Activated naive CD4-positive, alpha-beta T cell treated with anti-CD3 and anti-CD28 coated beads, Interleukin-2, amount 10 ng/mL, durations not matched to agents 7 days and 5 days (primary cell): ENCODE data around the gene GDF11.
A peak's percentile ranks its signal among the peaks of the same experiment; 100 is the strongest.
"Not testable (repeated sequence)": the region's sequence is repeated elsewhere in the genome, so short reads cannot be mapped to it uniquely, and the experiment has no call there.

ENCODE experiments used
- CTCF ChIA-PET: fragments of 350-600 bp; sonication (Branson Sonifier 250); formaldehyde crosslinking; loops from one replicate; lab custom pipeline; 2021; ENCODE audit warnings: antibody characterized with exemption; lab: Charles Lee
- DNase-seq: peaks from one replicate; pipeline ENCODE4 v3.0.0-alpha.2; 2020
- H3K27ac Mint-ChIP-seq: one replicate; pipeline ENCODE4 v1.8.0; 2021; ENCODE audit warnings: mild to moderate bottlenecking, moderate library complexity, mixed read lengths
- H3K27me3 Mint-ChIP-seq: one replicate; pipeline ENCODE4 v1.8.0; 2021; ENCODE audit warnings: mild to moderate bottlenecking, mixed read lengths
- H3K36me3 Mint-ChIP-seq: one replicate; pipeline ENCODE4 v1.8.0; 2021; ENCODE audit warnings: mixed read lengths
- H3K4me1 Mint-ChIP-seq: one replicate; pipeline ENCODE4 v1.8.0; 2021; ENCODE audit warnings: mixed read lengths
- H3K4me3 Mint-ChIP-seq: one replicate; pipeline ENCODE4 v1.8.0; 2021; ENCODE audit warnings: mild to moderate bottlenecking, moderate library complexity, mixed read lengths
- H3K9me3 Mint-ChIP-seq: one replicate; pipeline ENCODE4 v1.8.0; 2021; ENCODE audit warnings: mixed read lengths

Gene GDF11

GRCh38 chr12:55746174-55746912, 3.4 kb downstream of the GDF11 start:
- no peak for DNase-seq
- Mint-ChIP-seq H3K4me1 (peaks cover 38% of the 10 kb centered on the region), H3K27me3 (peaks cover 32% of the 10 kb centered on the region), H3K4me3 (peak overlapping the region; percentile 27), H3K27ac (peak overlapping the region; percentile 30), H3K9me3 (no peaks in the 10 kb centered on the region), H3K36me3 (peaks cover 20% of the 10 kb centered on the region)
- CTCF ChIA-PET: interaction anchor here (0.8 to 3.4 kb wide), 2 partner anchors 9 to 10 kb away, joined by 4 to 18 read pairs; no protein-coding TSS in a partner anchor

- no peak for DNase-seq
- H3K4me1 Mint-ChIP-seq: peaks cover 36% of the 10 kb centered on the region
- CTCF ChIA-PET: interaction anchor here (0.8 to 3.4 kb wide), 2 partner anchors 9 to 10 kb away, joined by 4 to 18 read pairs; no protein-coding TSS in a partner anchor
- no peak overlapping the region for H3K4me3 Mint-ChIP-seq
- no peaks in the 10 kb centered on the region for H3K9me3 Mint-ChIP-seq
- peaks cover 27% of the 10 kb centered on the region for H3K27me3 Mint-ChIP-seq
- H3K36me3 Mint-ChIP-seq: peaks cover 21% of the 10 kb centered on the region
- H3K27ac Mint-ChIP-seq: no peak overlapping the region
Observed at GRCh38 chr12:55746913-55747231, 4.0 kb downstream of the GDF11 start.

GRCh38 chr12:55748230-55748993, 5.5 kb downstream of the GDF11 start:
- Mint-ChIP-seq H3K36me3 (peaks cover 33% of the 10 kb centered on the region), H3K27me3 (peaks cover 15% of the 10 kb centered on the region)

DNA sequence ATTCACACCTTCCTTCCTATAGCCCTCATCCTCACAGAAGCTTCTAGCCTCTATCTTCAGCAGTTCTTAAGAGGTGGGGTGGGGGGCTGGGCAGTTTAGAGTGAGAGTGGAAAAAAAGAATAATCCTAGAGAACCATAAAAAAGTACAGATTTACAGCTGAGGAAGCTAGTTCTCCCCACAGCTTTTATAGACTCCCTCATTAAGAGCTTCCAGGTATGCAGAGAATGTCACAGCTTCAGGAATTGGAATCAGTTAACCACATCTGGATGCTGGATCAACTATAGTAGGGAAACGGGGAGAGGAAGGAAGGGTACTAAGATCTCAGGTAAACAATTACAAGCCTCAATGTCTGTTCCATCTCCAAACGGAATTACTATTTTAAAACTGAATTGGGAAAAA, 12.3 kb downstream of the GDF11 start:
- Mint-ChIP-seq H3K27me3 (no peaks in the 10 kb centered on the region), H3K9me3 (no peaks in the 10 kb centered on the region), H3K27ac (no peak overlapping the region), H3K36me3 (peaks cover 56% of the 10 kb centered on the region), H3K4me1 (no peaks in the 10 kb centered on the region), H3K4me3 (no peak overlapping the region)
- CTCF ChIA-PET: interaction anchor here (0.6 to 1.9 kb wide), 4 partner anchors 11 to 57 kb away, joined by 3 to 8 read pairs (median 4); no protein-coding TSS in a partner anchor
- DNase-seq: no peak

More at GRCh38 chr12:55748230-55748993, 5.5 kb downstream of the GDF11 start:
- no peaks in the 10 kb centered on the region for H3K9me3 Mint-ChIP-seq
- peaks cover 25% of the 10 kb centered on the region for H3K4me1 Mint-ChIP-seq
- CTCF ChIA-PET: interaction anchor here (0.7 to 3.4 kb wide), 3 partner anchors 11 to 282 kb away, joined by 3 to 18 read pairs (median 3); no protein-coding TSS in a partner anchor
- H3K4me3 Mint-ChIP-seq: no peak overlapping the region
- DNase-seq: no peak
- H3K27ac Mint-ChIP-seq: peak overlapping the region; percentile 53

- H3K36me3 Mint-ChIP-seq: peaks cover 51% of the 10 kb centered on the region
Observed at GRCh38 chr12:55757701-55758100, 14.8 kb downstream of the GDF11 start.

GRCh38 chr12:55758575-55758974, 15.7 kb downstream of the GDF11 start:
- DNase-seq, H3K27ac Mint-ChIP-seq, H3K9me3 Mint-ChIP-seq, CTCF ChIA-PET, H3K27me3 Mint-ChIP-seq, H3K4me3 Mint-ChIP-seq, H3K4me1 Mint-ChIP-seq: not testable (repeated sequence)
- peaks cover 47% of the 10 kb centered on the region for H3K36me3 Mint-ChIP-seq

More at GRCh38 chr12:55757701-55758100, 14.8 kb downstream of the GDF11 start:
- no peak overlapping the region for H3K27ac Mint-ChIP-seq
- no peak overlapping the region for H3K4me3 Mint-ChIP-seq
- no peaks in the 10 kb centered on the region for H3K4me1 Mint-ChIP-seq
- DNase-seq: no peak
- no peaks in the 10 kb centered on the region for H3K9me3 Mint-ChIP-seq
- no peaks in the 10 kb centered on the region for H3K27me3 Mint-ChIP-seq
- CTCF ChIA-PET: interaction anchor here (1.7 kb wide), 1 partner anchor 183 kb away, joined by 4 read pairs; no protein-coding TSS in a partner anchor

DNA sequence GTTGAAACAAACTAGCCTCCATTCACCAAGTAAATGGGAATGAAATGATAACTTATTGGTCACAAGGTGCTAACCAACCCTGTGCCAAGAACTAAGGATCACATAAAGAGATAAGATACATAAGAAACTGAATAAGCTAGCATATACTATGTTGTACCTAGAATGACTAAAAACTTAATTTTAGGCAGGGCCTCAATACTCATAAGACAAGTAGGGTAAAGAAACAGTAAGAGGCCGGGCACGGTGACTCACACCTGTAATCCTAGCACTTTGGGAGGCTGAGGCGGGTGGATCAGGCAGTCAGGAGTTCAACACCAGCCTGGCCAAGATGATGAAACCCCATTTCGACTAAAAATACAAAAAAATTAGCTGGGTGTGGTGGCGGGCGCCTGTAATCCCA, 17.7 kb downstream of the GDF11 start:
- CTCF ChIA-PET: no interaction called here
- Mint-ChIP-seq H3K27ac (no peak overlapping the region), H3K4me3 (no peak overlapping the region), H3K36me3 (peaks cover 44% of the 10 kb centered on the region), H3K4me1 (no peaks in the 10 kb centered on the region), H3K9me3 (no peaks in the 10 kb centered on the region), H3K27me3 (no peaks in the 10 kb centered on the region)
- DNase-seq: no peak

DNA sequence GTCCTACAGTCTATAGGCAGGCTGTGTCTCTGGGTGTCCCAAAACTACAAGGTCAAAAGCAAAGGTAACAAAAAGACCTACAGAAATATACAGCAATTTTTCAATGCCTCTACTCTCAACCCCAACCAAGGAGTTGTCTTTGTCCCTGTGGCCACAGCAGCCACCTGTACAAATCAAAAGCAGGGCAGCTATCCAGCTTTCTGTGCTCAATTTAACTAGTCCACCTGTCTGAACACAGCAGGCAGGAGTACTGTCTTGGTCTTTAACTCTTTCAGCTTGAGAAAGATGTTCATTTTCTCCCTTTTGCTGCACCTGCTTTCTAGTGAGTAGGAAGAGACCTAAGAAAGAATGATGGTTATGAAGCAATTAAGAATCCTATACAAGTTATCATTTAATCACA, 19.7 kb downstream of the GDF11 start:
- Mint-ChIP-seq H3K4me1 (no peaks in the 10 kb centered on the region), H3K36me3 (peaks cover 47% of the 10 kb centered on the region), H3K27me3 (no peaks in the 10 kb centered on the region), H3K9me3 (no peaks in the 10 kb centered on the region), H3K4me3 (no peak overlapping the region), H3K27ac (no peak overlapping the region)
- CTCF ChIA-PET: interaction anchor here (0.7 kb wide), 1 partner anchor 282 kb away, joined by 3 read pairs; no protein-coding TSS in a partner anchor
- no peak for DNase-seq

- no peaks in the 10 kb centered on the region for H3K9me3 Mint-ChIP-seq
- no peaks in the 10 kb centered on the region for H3K27me3 Mint-ChIP-seq
- peaks cover 35% of the 10 kb centered on the region for H3K36me3 Mint-ChIP-seq
- no peak overlapping the region for H3K4me3 Mint-ChIP-seq
- no peak for DNase-seq
- H3K27ac Mint-ChIP-seq: no peak overlapping the region
- CTCF ChIA-PET: no interaction called here
- no peaks in the 10 kb centered on the region for H3K4me1 Mint-ChIP-seq
Observed at GRCh38 chr12:55765736-55766290, 22.9 kb downstream of the GDF11 start.

- H3K4me1 Mint-ChIP-seq: no peaks in the 10 kb centered on the region
- H3K27ac Mint-ChIP-seq: peak overlapping the region; percentile 7
- DNase-seq: no peak
- CTCF ChIA-PET: interaction anchor here (0.9 kb wide), 1 partner anchor 173 kb away, joined by 3 read pairs; no protein-coding TSS in a partner anchor
- H3K4me3 Mint-ChIP-seq: no peak overlapping the region
- H3K9me3 Mint-ChIP-seq: no peaks in the 10 kb centered on the region
- H3K27me3 Mint-ChIP-seq: no peaks in the 10 kb centered on the region
- H3K36me3 Mint-ChIP-seq: peaks cover 42% of the 10 kb centered on the region
Observed at GRCh38 chr12:55767156-55767555, 24.2 kb downstream of the GDF11 start.

DNA sequence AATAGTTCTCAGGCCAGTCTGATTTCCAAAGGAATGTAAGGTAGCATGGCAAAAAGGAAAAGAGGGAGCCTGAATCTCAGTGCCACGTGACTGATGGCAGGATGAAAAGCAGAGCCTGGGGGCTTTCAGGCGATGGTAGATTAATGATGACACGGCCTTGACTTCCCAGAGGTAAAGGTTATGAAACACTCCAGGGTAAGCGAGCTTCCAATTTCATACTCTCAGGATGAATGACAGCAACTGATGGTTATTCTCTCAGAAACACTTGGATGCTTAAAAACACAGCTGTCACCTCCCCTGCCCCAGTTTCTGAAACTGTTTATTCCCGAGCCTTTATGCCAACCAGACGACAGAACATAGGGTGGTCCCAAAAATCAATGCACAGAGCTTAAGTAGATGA, 28.8 kb downstream of the GDF11 start:
- no peaks in the 10 kb centered on the region for H3K9me3 Mint-ChIP-seq
- CTCF ChIA-PET: interaction anchor here (1.0 kb wide), 1 partner anchor 169 kb away, joined by 3 read pairs; no protein-coding TSS in a partner anchor
- H3K27me3 Mint-ChIP-seq: no peaks in the 10 kb centered on the region
- peaks cover 49% of the 10 kb centered on the region for H3K36me3 Mint-ChIP-seq
- no peak overlapping the region for H3K27ac Mint-ChIP-seq
- H3K4me1 Mint-ChIP-seq: peaks cover 5% of the 10 kb centered on the region
- no peak overlapping the region for H3K4me3 Mint-ChIP-seq
- no peak for DNase-seq

GRCh38 chr12:55777856-55778255, 34.9 kb downstream of the GDF11 start:
- Mint-ChIP-seq H3K9me3 (no peaks in the 10 kb centered on the region), H3K4me1 (peaks cover 9% of the 10 kb centered on the region), H3K27me3 (no peaks in the 10 kb centered on the region), H3K36me3 (peaks cover 49% of the 10 kb centered on the region), H3K4me3 (no peak overlapping the region), H3K27ac (no peak overlapping the region)
- no peak for DNase-seq
- CTCF ChIA-PET: no interaction called here

DNA sequence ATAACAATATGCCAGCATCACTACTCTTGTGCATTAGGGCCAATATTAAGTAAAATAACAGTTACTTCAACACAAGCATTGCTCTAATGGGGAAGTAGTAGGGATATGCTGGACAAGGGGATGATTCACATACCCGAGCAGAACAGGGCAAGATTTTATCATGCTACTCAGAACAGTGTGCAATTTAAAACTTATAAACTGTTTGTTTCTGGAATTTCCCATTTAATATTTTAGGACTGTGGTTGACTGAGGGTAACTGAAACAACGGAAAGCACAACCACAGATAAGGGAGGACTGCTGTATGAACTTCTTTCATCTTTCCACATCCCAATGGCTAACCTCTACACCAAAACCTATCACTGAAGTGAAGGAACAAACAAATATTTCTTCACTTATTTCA, 37.8 kb downstream of the GDF11 start:
- no peak for DNase-seq
- Mint-ChIP-seq H3K4me3 (no peak overlapping the region), H3K36me3 (peaks cover 54% of the 10 kb centered on the region)

DNA sequence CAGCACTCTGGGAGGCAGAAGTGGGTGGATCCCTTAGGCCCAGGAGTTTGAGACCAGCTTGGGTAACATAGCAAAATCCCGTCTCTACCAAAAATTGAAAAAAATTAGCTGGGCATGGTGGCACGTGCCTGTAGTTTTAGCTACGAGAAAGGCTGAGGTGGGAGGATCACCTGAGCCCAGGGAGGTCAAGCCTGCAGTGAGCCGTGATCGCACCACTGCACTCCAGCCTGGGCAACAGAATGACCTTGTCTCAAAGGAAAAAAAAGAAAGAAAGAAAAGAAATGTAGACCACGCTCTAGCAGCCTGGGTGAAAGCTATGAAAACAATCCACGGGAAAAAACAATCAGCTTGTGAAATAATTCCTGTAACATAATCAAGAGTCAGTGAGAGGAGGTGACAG, 45.6 kb downstream of the GDF11 start:
- Mint-ChIP-seq H3K36me3 (peaks cover 43% of the 10 kb centered on the region), H3K9me3 (no peaks in the 10 kb centered on the region), H3K4me1 (no peaks in the 10 kb centered on the region), H3K27ac (no peak overlapping the region), H3K27me3 (no peaks in the 10 kb centered on the region), H3K4me3 (no peak overlapping the region)
- CTCF ChIA-PET: interaction anchor here (0.9 to 4.0 kb wide), 3 partner anchors 9 to 152 kb away, joined by 3 to 16 read pairs (median 3); no protein-coding TSS in a partner anchor
- no peak for DNase-seq

More for the DNA sequence above, 37.8 kb downstream of the GDF11 start:
- H3K4me1 Mint-ChIP-seq: peaks cover 4% of the 10 kb centered on the region
- no peaks in the 10 kb centered on the region for H3K27me3 Mint-ChIP-seq
- no peaks in the 10 kb centered on the region for H3K9me3 Mint-ChIP-seq
- peak overlapping the region; percentile 14 for H3K27ac Mint-ChIP-seq
- CTCF ChIA-PET: no interaction called here
